Ascending aorta (tissue), 2 donors: ENCODE results near the gene NOS1AP. TPM values are rescaled to one million over a fixed set of nuclear protein-coding genes. Genes with fewer than 3 reads are reported as not detected.

Experiments
- DNase-seq, 2 donors: peaks; one replicate each; pipeline ENCODE4 v3.0.0-alpha.2; 2019; ENCODE audit warnings: low spot score in 2 of 2
- H3K27ac ChIP-seq, 2 donors: fragments of 200-600 bp; sonication (generic); one replicate each; pipeline ENCODE4 v1.5.1; 2016 to 2017; ENCODE audit warnings: mild to moderate bottlenecking in 1 of 2
- H3K27me3 ChIP-seq: fragments of 200-600 bp; sonication (generic); one replicate; pipeline ENCODE4 v1.5.1; 2017
- H3K36me3 ChIP-seq, 2 donors: fragments of 200-600 bp; sonication (generic); one replicate each; pipeline ENCODE4 v1.5.1; 2016
- H3K4me1 ChIP-seq, 2 donors: fragments of 200-600 bp; sonication (generic); one replicate each; pipeline ENCODE4 v1.5.1; 2016 to 2017; ENCODE audit warnings: mild to moderate bottlenecking in 1 of 2
- H3K4me3 ChIP-seq, 2 donors: fragments of 200-600 bp; sonication (generic); one replicate each; pipeline ENCODE4 v1.5.1; 2016 to 2017; ENCODE audit warnings: mild to moderate bottlenecking in 1 of 2
- H3K9me3 ChIP-seq, 2 donors: fragments of 200-600 bp; sonication (generic); one replicate each; pipeline ENCODE4 v1.5.1; 2016
- intact Hi-C: fragments of 100-400 bp; cut with DNase I; formaldehyde crosslinking; loops from one replicate; pipeline ENCODE4 v1.15.1; 2023
- total RNA-seq: library from RNA; depleted of rRNA; stranded (reverse); fragments of >200 nt; gene quantifications from one replicate; pipeline ENCODE4 v1.1.0, GENCODE V29; 2016
- TF ChIP-seq, protein P1 (sequence below), 3 experiments: fragments of 200-600 bp in 2 of 3; fragments of 450-650 bp in 1 of 3; sonication (generic) in 2 of 3; IDR thresholded peaks; one replicate each; pipeline ENCODE4 v1.5.1; 2016 to 2019; ENCODE audit warnings: antibody characterized with exemption in 3 of 3, mild to moderate bottlenecking in 1 of 3, moderate library complexity in 1 of 3

NOS1AP gene
- total RNA-seq, 1 donor from 2014 or later: 5.0 TPM

DNA sequence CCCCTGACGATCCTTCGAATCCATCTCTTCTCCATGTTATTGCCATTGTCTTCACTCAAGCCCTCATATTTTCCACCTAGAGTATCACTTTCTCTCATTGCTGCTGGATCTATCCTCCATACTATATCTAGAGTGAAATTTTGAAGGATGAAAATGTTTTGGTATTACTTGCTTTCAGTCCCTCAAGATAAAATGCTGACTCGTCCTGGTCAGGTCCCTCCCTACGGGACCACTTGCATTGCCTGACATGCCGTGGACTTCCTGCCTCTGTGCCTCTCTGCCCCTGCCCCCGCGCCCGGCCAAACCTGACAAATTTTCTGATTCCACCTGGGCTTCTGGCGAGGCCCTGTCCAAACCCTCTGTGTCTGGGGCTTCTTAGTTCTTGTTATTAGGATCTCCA lies 283.6 kb downstream of the NOS1AP start:
- intact Hi-C loops: no loop called here
- Histone ChIP-seq H3K4me1 (no peaks in the 10 kb centered on the region), H3K4me3 (no peak overlapping the region), H3K27ac (no peak overlapping the region), H3K9me3 (no peaks in the 10 kb centered on the region), H3K36me3 (peaks cover 0 to 17% of the 10 kb centered on the region in 2 donors), H3K27me3 (no peaks in the 10 kb centered on the region)
- TF ChIP-seq, protein P1, sequence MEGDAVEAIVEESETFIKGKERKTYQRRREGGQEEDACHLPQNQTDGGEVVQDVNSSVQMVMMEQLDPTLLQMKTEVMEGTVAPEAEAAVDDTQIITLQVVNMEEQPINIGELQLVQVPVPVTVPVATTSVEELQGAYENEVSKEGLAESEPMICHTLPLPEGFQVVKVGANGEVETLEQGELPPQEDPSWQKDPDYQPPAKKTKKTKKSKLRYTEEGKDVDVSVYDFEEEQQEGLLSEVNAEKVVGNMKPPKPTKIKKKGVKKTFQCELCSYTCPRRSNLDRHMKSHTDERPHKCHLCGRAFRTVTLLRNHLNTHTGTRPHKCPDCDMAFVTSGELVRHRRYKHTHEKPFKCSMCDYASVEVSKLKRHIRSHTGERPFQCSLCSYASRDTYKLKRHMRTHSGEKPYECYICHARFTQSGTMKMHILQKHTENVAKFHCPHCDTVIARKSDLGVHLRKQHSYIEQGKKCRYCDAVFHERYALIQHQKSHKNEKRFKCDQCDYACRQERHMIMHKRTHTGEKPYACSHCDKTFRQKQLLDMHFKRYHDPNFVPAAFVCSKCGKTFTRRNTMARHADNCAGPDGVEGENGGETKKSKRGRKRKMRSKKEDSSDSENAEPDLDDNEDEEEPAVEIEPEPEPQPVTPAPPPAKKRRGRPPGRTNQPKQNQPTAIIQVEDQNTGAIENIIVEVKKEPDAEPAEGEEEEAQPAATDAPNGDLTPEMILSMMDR (IDR thresholded peaks at IDR 0.05): no peak
- no peak for DNase-seq

DNA sequence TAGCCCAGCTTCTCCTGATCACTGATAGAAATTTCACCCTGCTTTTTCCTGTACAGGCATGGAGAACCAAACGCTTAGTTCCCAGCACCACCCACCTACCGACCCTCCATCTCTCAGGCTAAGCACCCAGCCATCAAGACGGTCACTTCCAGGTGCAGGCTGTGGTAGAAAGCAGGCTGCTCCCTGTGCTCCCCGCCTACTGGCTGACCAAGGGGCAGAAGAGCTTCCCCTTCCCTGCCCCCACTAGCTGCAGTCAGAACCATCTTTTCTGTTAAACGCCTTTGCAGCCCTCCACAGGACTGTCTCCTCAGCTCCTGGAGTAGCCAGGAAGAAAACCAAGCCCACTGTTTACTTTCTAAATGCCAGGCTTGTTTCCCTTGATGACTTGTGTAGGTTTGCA lies 284.2 kb downstream of the NOS1AP start:
- DNase-seq: no peak
- H3K36me3 ChIP-seq: peaks cover 0 to 19% of the 10 kb centered on the region in 2 donors
- TF ChIP-seq, protein P1 (IDR thresholded peaks at IDR 0.05): no peak
- no peak overlapping the region for H3K4me3 ChIP-seq
- intact Hi-C loops: no loop called here
- H3K9me3 ChIP-seq: no peaks in the 10 kb centered on the region
- H3K27ac ChIP-seq: no peak overlapping the region
- no peaks in the 10 kb centered on the region for H3K27me3 ChIP-seq
- H3K4me1 ChIP-seq: no peaks in the 10 kb centered on the region

DNA sequence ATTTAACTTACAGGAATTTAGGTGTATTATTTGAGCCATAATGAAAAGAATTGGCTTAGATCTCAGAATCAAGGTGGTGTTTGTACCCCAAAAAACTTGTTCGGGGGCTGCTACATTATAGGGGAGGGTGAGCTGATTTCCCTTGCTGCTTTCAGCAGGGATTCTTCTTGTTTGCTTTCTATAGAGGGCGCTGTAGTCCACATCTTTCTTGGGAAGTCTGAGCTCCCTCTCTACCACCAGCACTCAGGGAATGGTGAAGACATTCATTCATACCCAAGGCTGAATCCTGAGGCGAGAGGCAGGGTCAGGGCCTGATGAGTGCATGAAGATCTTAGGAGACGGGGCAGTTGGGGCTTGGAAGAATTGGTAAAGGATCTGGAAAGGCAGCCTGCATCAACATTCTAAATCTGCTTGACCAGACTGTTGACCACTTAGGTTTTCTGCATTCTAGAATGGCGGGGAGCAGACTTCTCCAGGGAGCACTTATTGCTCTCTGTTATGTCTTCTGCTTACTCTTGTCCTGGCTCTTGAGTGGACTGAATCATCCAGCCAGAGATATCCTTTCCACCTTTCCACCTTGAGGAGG lies 288.3 kb downstream of the NOS1AP start:
- intact Hi-C loops: no loop called here
- TF ChIP-seq, protein P1 (IDR thresholded peaks at IDR 0.05): peak in 1 of 3 experiments; percentile 33
- Histone ChIP-seq H3K27me3 (no peaks in the 10 kb centered on the region), H3K4me3 (no peak overlapping the region), H3K4me1 (no peaks in the 10 kb centered on the region), H3K9me3 (no peaks in the 10 kb centered on the region), H3K27ac (no peak overlapping the region), H3K36me3 (peaks cover 0 to 19% of the 10 kb centered on the region in 2 donors)
- no peak for DNase-seq

- TF ChIP-seq, protein P1 (IDR thresholded peaks at IDR 0.05): no peak
- no peak for DNase-seq
- no peaks in the 10 kb centered on the region for H3K9me3 ChIP-seq
- no peaks in the 10 kb centered on the region for H3K27me3 ChIP-seq
- intact Hi-C loops: no loop called here
- H3K27ac ChIP-seq: no peak overlapping the region
- H3K4me3 ChIP-seq: no peak overlapping the region
- peaks cover 0 to 23% of the 10 kb centered on the region in 2 donors for H3K36me3 ChIP-seq
- H3K4me1 ChIP-seq: no peaks in the 10 kb centered on the region
Observed at GRCh38 chr1:162358928-162359327, 289.4 kb downstream of the NOS1AP start.

GRCh38 chr1:162359523-162360236 lies 290.2 kb downstream of the NOS1AP start:
- intact Hi-C loops: no loop called here
- Histone ChIP-seq H3K9me3 (no peaks in the 10 kb centered on the region), H3K36me3 (peaks cover 0 to 23% of the 10 kb centered on the region in 2 donors), H3K4me1 (no peaks in the 10 kb centered on the region), H3K4me3 (no peak overlapping the region), H3K27ac (no peak overlapping the region), H3K27me3 (no peaks in the 10 kb centered on the region)
- TF ChIP-seq, protein P1 (IDR thresholded peaks at IDR 0.05): no peak
- DNase-seq: no peak
